22Rv1 (cell line): ENCODE measurements around the gene CHRNA1.

Source experiments
- ZFX ChIP-seq: fragments of 450-650 bp; IDR thresholded peaks from 2 replicates; pipeline ENCODE4 v1.6.1; 2017; ENCODE audit warnings: antibody characterized with exemption, borderline replicate concordance
- TF ChIP-seq, protein P1 (sequence below): fragments of 450-650 bp; IDR thresholded peaks from 2 replicates; pipeline ENCODE4 v1.5.1; 2017; ENCODE audit warnings: mild to moderate bottlenecking

DNA sequence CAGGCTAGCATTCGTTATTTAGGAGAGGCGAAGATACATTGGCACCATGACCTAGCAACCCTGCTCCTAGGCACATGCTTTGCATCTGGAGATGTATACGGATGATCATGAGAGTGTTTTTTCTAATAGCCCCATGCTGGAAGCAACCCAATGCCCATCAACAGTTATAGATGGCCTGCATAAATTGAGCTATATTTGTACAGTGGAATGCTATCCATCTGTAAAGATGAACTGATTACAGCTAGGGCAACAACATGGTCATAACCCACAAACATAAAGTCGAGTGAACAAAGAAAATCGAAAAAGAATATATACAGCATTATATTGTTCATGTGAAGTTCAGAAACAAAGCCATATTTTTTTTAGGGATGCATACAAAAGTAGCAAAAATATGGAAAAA is 20.6 kb upstream of the CHRNA1 start:
- TF ChIP-seq, protein P1, sequence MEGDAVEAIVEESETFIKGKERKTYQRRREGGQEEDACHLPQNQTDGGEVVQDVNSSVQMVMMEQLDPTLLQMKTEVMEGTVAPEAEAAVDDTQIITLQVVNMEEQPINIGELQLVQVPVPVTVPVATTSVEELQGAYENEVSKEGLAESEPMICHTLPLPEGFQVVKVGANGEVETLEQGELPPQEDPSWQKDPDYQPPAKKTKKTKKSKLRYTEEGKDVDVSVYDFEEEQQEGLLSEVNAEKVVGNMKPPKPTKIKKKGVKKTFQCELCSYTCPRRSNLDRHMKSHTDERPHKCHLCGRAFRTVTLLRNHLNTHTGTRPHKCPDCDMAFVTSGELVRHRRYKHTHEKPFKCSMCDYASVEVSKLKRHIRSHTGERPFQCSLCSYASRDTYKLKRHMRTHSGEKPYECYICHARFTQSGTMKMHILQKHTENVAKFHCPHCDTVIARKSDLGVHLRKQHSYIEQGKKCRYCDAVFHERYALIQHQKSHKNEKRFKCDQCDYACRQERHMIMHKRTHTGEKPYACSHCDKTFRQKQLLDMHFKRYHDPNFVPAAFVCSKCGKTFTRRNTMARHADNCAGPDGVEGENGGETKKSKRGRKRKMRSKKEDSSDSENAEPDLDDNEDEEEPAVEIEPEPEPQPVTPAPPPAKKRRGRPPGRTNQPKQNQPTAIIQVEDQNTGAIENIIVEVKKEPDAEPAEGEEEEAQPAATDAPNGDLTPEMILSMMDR = no peak
- no peak for TF ChIP-seq ZFX
